Activated T-cell treated with anti-CD3 and anti-CD28 coated beads for 4 hours (primary cell): ENCODE data around the gene ERC2.

Experiments
- DNase-seq: peaks from one replicate; pipeline ENCODE4 v3.0.0-alpha.2; 2020

The ERC2 gene

DNA sequence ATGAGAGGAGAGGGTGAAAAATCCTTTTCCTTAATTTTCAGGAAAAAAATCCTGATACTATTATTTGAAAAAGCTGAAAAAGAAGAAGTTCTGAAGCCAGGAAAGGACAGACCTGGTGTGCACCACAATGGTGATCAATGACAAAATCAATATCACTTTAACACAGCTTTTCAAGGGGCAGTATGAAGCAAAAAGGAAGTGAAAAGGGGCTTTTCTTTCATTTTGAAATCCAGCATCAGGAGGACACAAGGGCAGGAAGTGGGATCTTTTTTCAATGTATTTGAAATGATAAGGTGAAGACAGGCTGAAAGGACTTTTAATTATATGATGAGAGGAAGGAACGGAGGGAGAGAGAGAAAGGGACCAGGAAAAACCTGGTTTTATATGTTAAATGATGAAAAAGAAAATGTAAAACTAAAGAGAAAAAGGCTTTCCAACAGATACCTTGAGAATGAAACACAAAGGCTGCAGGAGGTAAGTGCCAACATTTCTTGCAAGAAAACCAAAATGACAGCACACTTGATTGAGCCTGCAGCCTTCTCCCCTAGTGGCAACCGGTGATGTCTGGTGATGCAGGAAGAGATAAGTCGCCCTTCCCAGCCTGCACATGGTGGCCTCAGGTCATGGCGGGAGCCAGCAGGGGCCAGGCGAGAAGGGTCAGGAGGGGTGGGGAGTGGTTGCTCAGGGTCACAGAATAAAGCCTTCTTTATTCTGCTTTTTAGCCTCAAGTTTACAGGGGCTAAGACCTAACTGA is 744.4 kb downstream of the ERC2 start:
- DNase-seq = no peak

DNA sequence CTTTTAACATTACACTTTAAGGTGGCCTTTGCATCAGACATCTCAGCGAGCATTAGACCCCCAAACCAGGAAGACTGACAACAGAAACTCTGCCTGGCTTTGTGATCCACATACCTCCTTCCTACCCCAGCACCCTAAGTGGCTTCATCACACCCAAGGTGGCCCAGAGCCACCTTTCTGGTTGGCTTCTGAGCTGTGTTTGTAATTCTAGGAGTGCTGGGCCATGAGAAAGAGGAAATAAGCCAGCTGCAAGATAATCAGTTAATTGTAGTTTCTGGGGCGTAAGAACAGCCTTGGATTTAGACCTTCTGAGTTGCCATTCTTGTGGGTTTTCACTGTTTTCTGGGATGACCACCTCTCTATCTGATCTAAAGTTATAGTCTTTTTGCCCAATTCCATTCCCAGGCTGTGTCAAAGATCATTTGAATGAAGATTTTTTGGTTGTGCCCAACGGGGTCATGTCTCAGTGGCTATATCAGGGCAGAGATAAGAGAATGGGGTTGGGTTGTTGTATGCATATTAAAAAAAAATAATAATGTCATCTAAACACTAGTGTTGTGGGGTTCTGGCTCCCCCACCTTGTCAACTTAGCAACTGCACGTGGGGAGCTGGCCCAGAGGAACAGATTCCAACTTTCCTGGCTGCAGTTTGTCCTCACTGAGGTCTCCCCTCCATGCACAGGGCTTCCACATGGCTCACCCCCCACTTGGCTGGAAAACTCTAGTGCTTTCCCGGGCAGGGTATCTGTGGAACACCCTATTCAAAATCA is 746.4 kb downstream of the ERC2 start:
- DNase-seq = no peak

DNA sequence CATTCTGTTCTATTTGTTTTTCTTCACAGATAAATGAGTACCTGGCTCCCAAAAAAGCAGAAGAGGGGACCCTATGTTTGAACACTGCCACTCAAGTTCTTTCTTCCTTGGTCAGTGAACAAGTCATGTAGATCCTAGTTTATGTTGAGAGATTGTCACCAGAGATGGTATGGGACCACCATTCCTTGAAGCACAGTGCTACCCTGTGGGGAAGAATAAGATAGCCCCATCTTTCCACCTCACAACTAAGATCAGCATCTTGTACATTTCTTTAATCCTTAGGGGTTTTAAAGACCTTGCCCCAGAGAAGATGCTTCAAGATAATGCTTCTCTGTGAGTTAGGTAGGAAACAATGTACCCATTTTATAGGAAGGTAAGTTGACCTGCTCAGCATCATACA is 747.7 kb downstream of the ERC2 start:
- no peak for DNase-seq

- no peak for DNase-seq
Measured at GRCh38 chr3:55719508-55719907, 748.8 kb downstream of the ERC2 start.

- DNase-seq = no peak
Measured at GRCh38 chr3:55719006-55719405, 749.3 kb downstream of the ERC2 start.

DNA sequence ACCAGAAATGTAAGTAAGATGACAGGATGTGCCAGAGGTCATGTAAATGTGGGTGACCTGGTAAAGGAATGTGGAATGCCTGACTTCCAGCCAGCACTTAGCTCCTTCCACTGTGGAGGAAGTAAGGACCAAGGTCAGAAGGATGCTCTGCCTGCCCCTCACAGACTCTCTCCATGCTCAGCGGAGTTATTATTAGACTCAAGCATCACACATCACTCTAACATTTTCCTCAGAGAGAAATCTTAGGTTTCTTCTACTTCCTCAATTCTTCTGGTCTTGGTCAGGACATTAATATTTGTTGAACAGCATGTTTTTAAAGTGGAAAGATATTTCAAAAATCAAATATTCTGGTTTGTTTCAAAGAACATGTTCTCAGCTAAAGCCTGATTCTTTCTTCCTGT is 749.7 kb downstream of the ERC2 start:
- DNase-seq = no peak

DNA sequence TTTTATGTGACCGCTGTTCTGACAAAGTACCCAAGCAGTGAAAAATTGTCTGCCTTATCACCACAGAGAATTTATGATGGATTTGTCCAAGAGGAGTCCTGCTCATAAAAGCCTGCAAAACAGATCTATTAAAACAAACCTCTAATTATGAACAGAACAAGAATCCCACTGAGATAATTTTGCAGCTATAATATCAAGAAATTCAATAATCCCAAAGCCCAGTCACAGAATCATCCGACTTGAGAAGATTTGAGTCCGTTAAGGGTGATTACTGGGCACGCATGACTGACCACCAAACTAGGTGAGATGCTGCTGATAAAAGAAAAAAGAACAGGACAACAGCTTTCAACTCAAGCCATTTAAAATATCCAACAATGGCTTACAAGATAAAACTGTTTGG is 750.2 kb downstream of the ERC2 start:
- no peak for DNase-seq

- no peak for DNase-seq
Measured at GRCh38 chr3:55717481-55717880, 750.8 kb downstream of the ERC2 start.

- DNase-seq = no peak
Measured at GRCh38 chr3:55716611-55717225, 751.5 kb downstream of the ERC2 start.

- no peak for DNase-seq
Measured at GRCh38 chr3:55716044-55716443, 752.2 kb downstream of the ERC2 start.

- DNase-seq = no peak
Measured at GRCh38 chr3:55714057-55714456, 754.2 kb downstream of the ERC2 start.

DNA sequence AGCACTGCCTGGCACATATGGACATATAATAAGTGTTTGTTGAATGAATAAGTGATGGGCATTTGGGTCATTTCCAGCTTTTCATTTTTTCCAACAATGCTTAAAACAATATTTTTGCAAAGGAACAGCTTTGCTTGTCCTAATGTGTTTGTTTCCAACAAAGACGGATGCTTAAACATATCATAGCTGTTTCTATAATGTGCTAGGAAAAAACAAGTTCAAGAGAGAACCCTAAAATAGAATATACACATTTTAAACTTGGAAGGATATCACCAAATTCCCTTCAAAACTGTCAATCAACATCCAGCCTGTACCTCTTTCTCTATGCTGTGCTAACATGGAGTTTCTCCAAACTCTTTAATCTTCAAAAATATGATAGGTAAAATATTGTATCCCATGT is 756.6 kb downstream of the ERC2 start:
- DNase-seq = no peak

DNA sequence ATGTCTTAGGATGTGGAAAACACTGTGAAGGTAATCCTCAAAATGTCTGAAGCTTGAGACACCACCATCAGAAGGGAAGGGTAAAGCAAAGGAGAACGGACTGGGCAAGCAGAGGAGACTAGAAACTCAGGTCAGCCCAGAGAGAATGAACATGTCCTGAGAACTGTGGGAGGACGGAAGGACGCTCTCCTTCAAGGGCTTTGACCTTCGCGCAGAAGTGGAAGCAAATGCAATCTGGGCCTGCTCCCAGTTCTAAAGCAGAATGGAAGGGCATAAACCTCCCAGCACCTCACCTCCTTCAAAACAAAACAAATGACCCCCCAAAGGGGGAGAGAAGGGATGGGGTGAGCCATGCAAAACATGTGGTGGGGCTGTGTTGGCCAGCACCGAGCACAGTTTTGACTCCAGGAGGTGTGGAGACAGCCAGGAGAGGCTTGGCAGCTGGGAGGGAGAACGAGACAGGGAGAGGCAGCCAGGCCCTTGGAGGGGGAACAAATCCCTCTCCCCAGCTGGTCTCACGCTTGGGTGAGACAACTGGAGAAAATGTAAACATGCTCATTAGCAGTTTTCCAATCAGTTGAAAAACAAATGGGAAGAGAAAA is 758.8 kb downstream of the ERC2 start:
- no peak for DNase-seq

GRCh38 chr3:55708921-55709320 is 759.3 kb downstream of the ERC2 start:
- DNase-seq = no peak

GRCh38 chr3:55708242-55708641 is 760.0 kb downstream of the ERC2 start:
- no peak for DNase-seq

DNA sequence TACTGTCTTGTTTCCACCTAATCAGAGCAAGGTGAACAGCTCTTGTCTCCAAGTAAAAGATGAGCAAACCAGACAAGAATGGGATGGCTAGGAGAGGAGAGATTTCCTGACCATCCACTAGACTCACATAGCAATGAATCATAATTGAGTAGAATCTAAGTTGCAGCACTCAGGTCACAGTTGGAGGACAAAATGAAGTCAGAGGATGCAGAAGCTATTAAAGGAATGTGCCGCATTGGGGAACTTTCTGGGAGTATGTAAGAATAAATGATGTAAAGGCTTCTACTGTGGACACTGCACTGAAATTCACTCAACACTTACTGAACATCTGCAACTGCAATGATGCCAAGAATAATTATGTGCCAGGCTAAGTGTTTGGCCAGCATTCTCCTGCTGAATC is 763.7 kb downstream of the ERC2 start:
- no peak for DNase-seq

DNA sequence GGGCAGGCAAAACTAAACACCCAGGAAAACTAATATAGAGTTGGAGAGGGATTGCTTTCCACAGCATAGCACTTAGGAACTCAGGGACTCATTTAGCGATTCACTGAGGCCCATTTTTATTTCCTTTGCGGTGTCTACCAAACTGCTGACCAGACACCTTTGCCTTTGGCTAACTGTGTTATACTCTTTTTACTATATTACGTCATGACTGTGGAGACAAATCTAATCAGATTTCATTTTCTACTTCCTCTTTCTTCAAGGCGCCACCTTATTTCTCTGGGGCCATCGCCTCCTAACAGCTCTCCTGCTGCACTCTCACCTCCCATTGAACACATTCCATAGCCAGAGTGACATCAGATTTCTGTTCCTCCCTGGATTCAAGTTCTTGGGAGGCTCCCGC is 765.4 kb downstream of the ERC2 start:
- DNase-seq = no peak

DNA sequence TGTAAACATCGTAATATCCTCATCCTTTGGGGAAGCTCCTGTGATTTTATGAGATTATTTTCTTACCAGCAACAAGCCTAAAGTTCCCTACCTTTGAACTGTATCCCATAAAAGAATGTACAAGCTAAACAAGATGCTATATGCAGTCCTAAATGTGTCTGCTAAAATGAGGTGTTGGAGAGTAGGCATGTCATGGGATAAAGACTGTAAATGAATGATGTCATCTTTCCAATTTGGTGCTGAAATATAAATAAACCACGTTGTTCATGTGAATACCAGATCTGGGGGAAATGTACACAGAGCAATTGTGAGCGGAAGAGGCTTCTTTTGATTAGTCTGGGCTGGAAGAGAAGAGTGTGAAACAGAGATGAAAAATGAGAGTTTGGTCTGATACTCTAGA is 766.3 kb downstream of the ERC2 start:
- no peak for DNase-seq

- DNase-seq = no peak
Measured at GRCh38 chr3:55698831-55699230, 769.4 kb downstream of the ERC2 start.

- DNase-seq = no peak
Measured at GRCh38 chr3:55697177-55697865, 770.9 kb downstream of the ERC2 start.

GRCh38 chr3:55692957-55693558 is 775.2 kb downstream of the ERC2 start:
- no peak for DNase-seq

DNA sequence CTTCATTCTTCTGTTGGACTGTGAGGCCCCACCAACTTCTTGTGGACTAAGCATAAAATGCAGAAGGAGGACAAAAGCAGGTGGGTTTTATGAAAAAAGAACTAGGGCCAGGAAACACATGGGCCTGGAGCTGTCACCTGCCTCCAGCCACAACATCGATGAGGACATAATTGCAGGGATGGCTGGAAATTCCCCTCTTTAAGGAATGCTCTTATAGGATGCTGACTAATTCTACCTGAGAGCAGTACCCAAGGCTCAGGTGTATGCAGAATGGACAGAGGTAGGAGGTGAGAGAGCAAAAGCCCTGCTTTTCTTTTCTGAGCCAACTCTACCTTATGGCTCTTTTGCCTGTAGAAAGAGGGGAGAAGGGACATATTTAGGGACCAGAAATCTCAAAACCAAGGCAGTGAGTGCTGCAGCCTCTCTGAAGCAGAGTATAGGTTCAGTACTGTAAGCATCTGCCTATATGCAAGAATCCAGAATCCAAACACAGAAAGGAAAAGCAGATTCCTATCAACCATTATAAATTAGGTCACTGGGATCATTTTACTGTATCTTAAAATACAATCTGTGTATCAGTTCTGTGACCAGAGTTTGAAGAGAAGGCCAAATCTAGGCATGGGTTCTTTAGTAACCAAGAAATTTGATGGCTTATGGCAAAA is 775.8 kb downstream of the ERC2 start:
- DNase-seq = no peak
